Stimulated activated CD4-positive, alpha-beta T cell treated with anti-CD3 and anti-CD28 coated beads, Interleukin-4, amount 100 ng/mL, for 48 hours (primary cell): ENCODE results near the gene FILIP1L.

ENCODE experiments used
- DNase-seq, 2 donors: peaks; one replicate each; pipeline ENCODE4 v3.0.0-alpha.2; 2020; ENCODE audit warnings: low read depth in 2 of 2

Gene FILIP1L

GRCh38 chr3:100114413-100115030, at the start of gene FILIP1L:
Gene FILIP1L, minus strand, starts transcription at chr3:100114501.
- no peak for DNase-seq

- no peak for DNase-seq
Observed at GRCh38 chr3:100163787-100164186, 49.5 kb upstream of the FILIP1L start.

- no peak for DNase-seq
Observed at GRCh38 chr3:100160521-100160920, 46.2 kb upstream of the FILIP1L start.

GRCh38 chr3:100159331-100160153, 45.2 kb upstream of the FILIP1L start:
- no peak for DNase-seq

- DNase-seq = no peak
Observed at GRCh38 chr3:100158918-100159330, 44.6 kb upstream of the FILIP1L start.

- no peak for DNase-seq
Observed at GRCh38 chr3:100157685-100158084, 43.4 kb upstream of the FILIP1L start.

- DNase-seq = no peak
Observed at GRCh38 chr3:100155590-100155989, 41.3 kb upstream of the FILIP1L start.

GRCh38 chr3:100155128-100155527, 40.8 kb upstream of the FILIP1L start:
- no peak for DNase-seq

GRCh38 chr3:100154171-100154570, 39.9 kb upstream of the FILIP1L start:
- no peak for DNase-seq

GRCh38 chr3:100151024-100151707, 36.9 kb upstream of the FILIP1L start:
- DNase-seq = no peak

GRCh38 chr3:100150473-100150872, 36.2 kb upstream of the FILIP1L start:
- DNase-seq = no peak

- no peak for DNase-seq
Observed at GRCh38 chr3:100149713-100150415, 35.6 kb upstream of the FILIP1L start.

- DNase-seq = no peak
Observed at GRCh38 chr3:100149130-100149529, 34.8 kb upstream of the FILIP1L start.

GRCh38 chr3:100144255-100144866, 30.1 kb upstream of the FILIP1L start:
- no peak for DNase-seq

GRCh38 chr3:100141586-100141985, 27.3 kb upstream of the FILIP1L start:
- DNase-seq = no peak

GRCh38 chr3:100140976-100141375, 26.7 kb upstream of the FILIP1L start:
- no peak for DNase-seq

GRCh38 chr3:100136921-100137320, 22.6 kb upstream of the FILIP1L start:
- no peak for DNase-seq

GRCh38 chr3:100131241-100131640, 16.9 kb upstream of the FILIP1L start:
- no peak for DNase-seq

GRCh38 chr3:100129941-100130340, 15.6 kb upstream of the FILIP1L start:
- no peak for DNase-seq

- DNase-seq = no peak
Observed at GRCh38 chr3:100128565-100128964, 14.3 kb upstream of the FILIP1L start.

GRCh38 chr3:100127792-100128191, 13.5 kb upstream of the FILIP1L start:
- no peak for DNase-seq
